ENCODE measurements around the gene TBATA.

Gene TBATA

GRCh38 chr10:70833601-70834000, 48.4 kb upstream of the TBATA start:
- no peaks in the 10 kb centered on the region for H4K20me1 ChIP-seq (ENCODE audit: insufficient read depth, low read length)
- TF ChIP-seq EZH2 (IDR thresholded peaks at IDR 0.05; ENCODE audit: borderline replicate concordance, low read length) (no peak), CTCF (IDR thresholded peaks at IDR 0.05; ENCODE audit: low read length) (no peak)
- no peak overlapping the region for H3K4me3 ChIP-seq (ENCODE audit: low read depth, low read length, poor library complexity, severe bottlenecking)
- H3K9me3 ChIP-seq (ENCODE audit: low read length) = peaks cover 2% of the 10 kb centered on the region; the same call in 1 of the 2 replicates
- H3F3A ChIP-seq (ENCODE audit: insufficient read depth, low read length) = no peaks in the 10 kb centered on the region
- H3K79me2 ChIP-seq (ENCODE audit: insufficient read depth, low read length) = no peaks in the 10 kb centered on the region
- H3K4me2 ChIP-seq (ENCODE audit: low read length) = no peak overlapping the region
- H2AFZ ChIP-seq (ENCODE audit: low read length) = no peak overlapping the region
- H3K27me3 ChIP-seq (ENCODE audit: insufficient read depth, low read length) = no peaks in the 10 kb centered on the region
- no peak overlapping the region for H3K27ac ChIP-seq (ENCODE audit: low read depth, low read length, poor library complexity, severe bottlenecking)
- peaks cover 17% of the 10 kb centered on the region for H3K36me3 ChIP-seq (ENCODE audit: insufficient read depth, low read length)
- H3K9me2 ChIP-seq (ENCODE audit: low read depth, low read length) = no peaks in the 10 kb centered on the region
- no peak overlapping the region for H3K9ac ChIP-seq (ENCODE audit: low read length)
- no peaks in the 10 kb centered on the region for H3K4me1 ChIP-seq (ENCODE audit: insufficient read depth, low read length, severe bottlenecking)

- H3K9me2 ChIP-seq (ENCODE audit: low read depth, low read length) = no peaks in the 10 kb centered on the region
- TF ChIP-seq CTCF (IDR thresholded peaks at IDR 0.05; ENCODE audit: low read length) (no peak), EZH2 (IDR thresholded peaks at IDR 0.05; ENCODE audit: borderline replicate concordance, low read length) (no peak)
- H3K4me2 ChIP-seq (ENCODE audit: low read length) = no peak overlapping the region
- H3K27ac ChIP-seq (ENCODE audit: low read depth, low read length, poor library complexity, severe bottlenecking) = no peak overlapping the region
- no peaks in the 10 kb centered on the region for H3K4me1 ChIP-seq (ENCODE audit: insufficient read depth, low read length, severe bottlenecking)
- H3K9me3 ChIP-seq (ENCODE audit: low read length) = peaks cover 2% of the 10 kb centered on the region; the same call in 1 of the 2 replicates
- H3K4me3 ChIP-seq (ENCODE audit: low read depth, low read length, poor library complexity, severe bottlenecking) = no peak overlapping the region
- H2AFZ ChIP-seq (ENCODE audit: low read length) = no peak overlapping the region
- no peaks in the 10 kb centered on the region for H4K20me1 ChIP-seq (ENCODE audit: insufficient read depth, low read length)
- no peak overlapping the region for H3K9ac ChIP-seq (ENCODE audit: low read length)
- H3K79me2 ChIP-seq (ENCODE audit: insufficient read depth, low read length) = no peaks in the 10 kb centered on the region
- H3K27me3 ChIP-seq (ENCODE audit: insufficient read depth, low read length) = no peaks in the 10 kb centered on the region
- H3F3A ChIP-seq (ENCODE audit: insufficient read depth, low read length) = no peaks in the 10 kb centered on the region
- peaks cover 12% of the 10 kb centered on the region for H3K36me3 ChIP-seq (ENCODE audit: insufficient read depth, low read length)
Observed at GRCh38 chr10:70832852-70833528, 47.8 kb upstream of the TBATA start.

- Histone ChIP-seq H3K79me2 (ENCODE audit: insufficient read depth, low read length) (no peaks in the 10 kb centered on the region), H3K9ac (ENCODE audit: low read length) (no peak overlapping the region), H3K4me1 (ENCODE audit: insufficient read depth, low read length, severe bottlenecking) (no peaks in the 10 kb centered on the region), H3F3A (ENCODE audit: insufficient read depth, low read length) (no peaks in the 10 kb centered on the region), H3K27ac (ENCODE audit: low read depth, low read length, poor library complexity, severe bottlenecking) (no peak overlapping the region), H3K27me3 (ENCODE audit: insufficient read depth, low read length) (no peaks in the 10 kb centered on the region), H3K4me2 (ENCODE audit: low read length) (no peak overlapping the region), H2AFZ (ENCODE audit: low read length) (no peak overlapping the region), H4K20me1 (ENCODE audit: insufficient read depth, low read length) (no peaks in the 10 kb centered on the region), H3K9me3 (ENCODE audit: low read length) (0 out of 2 replicates have a peak, but pooled peaks cover 2% of the 10 kb centered on the region), H3K4me3 (ENCODE audit: low read depth, low read length, poor library complexity, severe bottlenecking) (no peak overlapping the region), H3K36me3 (ENCODE audit: insufficient read depth, low read length) (peaks cover 4% of the 10 kb centered on the region; the same call in 1 of the 2 replicates), H3K9me2 (ENCODE audit: low read depth, low read length) (no peaks in the 10 kb centered on the region)
- TF ChIP-seq EZH2 (IDR thresholded peaks at IDR 0.05; ENCODE audit: borderline replicate concordance, low read length) = no peak
- no peak for TF ChIP-seq CTCF (IDR thresholded peaks at IDR 0.05; ENCODE audit: low read length)
Observed at GRCh38 chr10:70832221-70832620, 47.0 kb upstream of the TBATA start.

Data from OCI-LY1 (cell line).